IMR-90 (cell line): ENCODE data around the gene STPG1. TPM values are rescaled to one million over a fixed set of nuclear protein-coding genes. Genes with fewer than 3 reads are reported as not detected.
A peak's percentile ranks its signal among the peaks of the same experiment; 100 is the strongest.

ENCODE experiments used
- ATAC-seq: fragments of 200-7000 bp; cut with Tn5 transposase; 2 replicates; pipeline ENCODE4 v1.9.1; 2020; ENCODE audit warnings: low read depth, mild to moderate bottlenecking, moderate library complexity
- BruUV-seq: library from RNA; stranded (reverse); fragments of 400-500 nt; replicated peaks from 2 replicates; lab custom pipeline; 2021; lab: Mats Ljungman, UMichigan
- CTCF ChIA-PET: fragments of 300-600 bp; formaldehyde crosslinking; extraction: SDS; loops from one replicate; lab custom pipeline; 2021; ENCODE audit warnings: antibody characterized with exemption; lab: Yijun Ruan, JAX
- POLR2A ChIA-PET: fragments of 300-600 bp; sonication (Branson Sonifier 250); formaldehyde crosslinking; loops from one replicate; lab custom pipeline; 2022; ENCODE audit warnings: antibody characterized with exemption; ENCODE audit not compliant: unreplicated experiment; lab: Charles Lee
- DNase-seq: peaks from one replicate; pipeline ENCODE4 v3.0.0; 2013
- H2AFZ ChIP-seq: replicated peaks from 2 replicates; pipeline ENCODE3; 2013; ENCODE audit warnings: low read length, mild to moderate bottlenecking; ENCODE audit not compliant: poor library complexity
- H2AK5ac ChIP-seq: 2 replicates; pipeline ENCODE4 v1.6.1; 2013; ENCODE audit warnings: low read depth, low read length, inconsistent platforms
- H2AK9ac ChIP-seq: replicated peaks from 2 replicates; pipeline ENCODE3; 2013; ENCODE audit warnings: mild to moderate bottlenecking, low read depth, low read length, moderate library complexity; ENCODE audit not compliant: poor library complexity
- H2BK120ac ChIP-seq: 2 replicates; pipeline ENCODE4 v1.6.1; 2013; ENCODE audit warnings: low read depth, low read length, inconsistent platforms
- H2BK15ac ChIP-seq: 3 replicates; pipeline ENCODE4 v1.6.1; 2013; ENCODE audit warnings: low read depth, low read length, inconsistent platforms
- H2BK20ac ChIP-seq: 2 replicates; pipeline ENCODE4 v1.6.1; 2013; ENCODE audit warnings: low read depth, mild to moderate bottlenecking, inconsistent platforms, low read length, moderate library complexity
- H2BK5ac ChIP-seq: 2 replicates; pipeline ENCODE4 v1.6.1; 2013; ENCODE audit warnings: mild to moderate bottlenecking, low read depth, low read length, inconsistent platforms; ENCODE audit not compliant: poor library complexity, severe bottlenecking
- H3K14ac ChIP-seq: replicated peaks from 2 replicates; pipeline ENCODE4 v1.6.1; 2013; ENCODE audit warnings: low read depth, low read length, inconsistent platforms
- H3K18ac ChIP-seq: 2 replicates; pipeline ENCODE4 v1.6.1; 2013; ENCODE audit warnings: low read depth, low read length, control low read depth
- H3K23ac ChIP-seq: 2 replicates; pipeline ENCODE4 v1.6.1; 2013; ENCODE audit warnings: low read depth, low read length, inconsistent platforms
- H3K27ac ChIP-seq: 2 replicates; pipeline ENCODE4 v1.5.1; 2013; ENCODE audit warnings: mild to moderate bottlenecking, control low read depth, low read length; ENCODE audit not compliant: insufficient read depth
- H3K27me3 ChIP-seq: 2 replicates; pipeline ENCODE4 v1.6.1; 2013; ENCODE audit warnings: low read length; ENCODE audit not compliant: control insufficient read depth, insufficient read depth
- H3K36me3 ChIP-seq: 2 replicates; pipeline ENCODE4 v1.6.1; 2013; ENCODE audit warnings: low read length, mixed read lengths; ENCODE audit not compliant: control insufficient read depth, insufficient read depth
- H3K4ac ChIP-seq: 2 replicates; pipeline ENCODE4 v1.6.1; 2013; ENCODE audit warnings: low read depth, low read length, inconsistent platforms
- H3K4me1 ChIP-seq: 2 replicates; pipeline ENCODE4 v1.6.1; 2013; ENCODE audit warnings: low read length, mixed read lengths; ENCODE audit not compliant: control insufficient read depth, insufficient read depth
- H3K4me2 ChIP-seq: 2 replicates; pipeline ENCODE4 v1.6.1; 2013; ENCODE audit warnings: low read depth, mild to moderate bottlenecking, control low read depth, low read length, moderate library complexity
- H3K4me3 ChIP-seq: 2 replicates; pipeline ENCODE4 v1.5.1; 2013; ENCODE audit warnings: low read depth, mild to moderate bottlenecking, control low read depth, low read length, moderate library complexity; ENCODE audit not compliant: insufficient read depth
- H3K56ac ChIP-seq: 2 replicates; pipeline ENCODE4 v1.6.1; 2013; ENCODE audit warnings: low read length, inconsistent platforms; ENCODE audit not compliant: insufficient read depth; ENCODE audit errors: extremely low read depth
- H3K79me1 ChIP-seq, 2 experiments: 2 replicates each; pipeline ENCODE4 v1.6.1; 2013; ENCODE audit warnings: low read length in 2 of 2, inconsistent platforms in 1 of 2, low read depth in 1 of 2
- H3K9ac ChIP-seq: 2 replicates; pipeline ENCODE4 v1.6.1; 2013; ENCODE audit warnings: low read depth, low read length, control low read depth
- H3K9me1 ChIP-seq: 2 replicates; pipeline ENCODE4 v1.6.1; 2013; ENCODE audit warnings: low read length, inconsistent platforms; ENCODE audit not compliant: insufficient read depth
- H3K9me3 ChIP-seq: 2 replicates; pipeline ENCODE4 v1.6.1; 2013; ENCODE audit warnings: low read length; ENCODE audit not compliant: control insufficient read depth, insufficient read depth
- H4K20me1 ChIP-seq: 2 replicates; pipeline ENCODE4 v1.6.1; 2013; ENCODE audit warnings: low read length, inconsistent platforms; ENCODE audit not compliant: insufficient read depth
- H4K5ac ChIP-seq: 2 replicates; pipeline ENCODE4 v1.6.1; 2013; ENCODE audit warnings: mild to moderate bottlenecking, low read depth, low read length, control low read depth
- H4K8ac ChIP-seq, 2 experiments: 2 replicates each; pipeline ENCODE4 v1.6.1; 2013; ENCODE audit warnings: low read depth in 2 of 2, low read length in 2 of 2, control low read depth in 1 of 2, inconsistent platforms in 1 of 2
- H4K91ac ChIP-seq: 2 replicates; pipeline ENCODE4 v1.6.1; 2013; ENCODE audit warnings: low read depth, low read length, inconsistent platforms; ENCODE audit not compliant: insufficient read depth
- CEBPB ChIP-seq: IDR thresholded peaks from 2 replicates; pipeline ENCODE4 v1.6.1; 2012; ENCODE audit warnings: low read depth, low read length, improper control_type of control experiment
- MAFK ChIP-seq: IDR thresholded peaks from 2 replicates; pipeline ENCODE4 v1.6.1; 2012; ENCODE audit warnings: low read depth, low read length, improper control_type of control experiment
- USF2 ChIP-seq: fragments of 150-350 bp; IDR thresholded peaks from 2 replicates; pipeline ENCODE4 v1.6.1; 2017; ENCODE audit warnings: mild to moderate bottlenecking, antibody characterized with exemption, low read length, low read depth
- WGBS, 2 experiments: methylation state at CpG; one replicate each; pipeline versions ENCODE4 v1.1.5 to v1.1.7; 2013; ENCODE audit warnings: missing lambda C conversion rate in 2 of 2; ENCODE audit not compliant: insufficient read length in 1 of 2; ENCODE audit errors: extremely low coverage in 2 of 2; 5-methylcytosine and 5-hydroxymethylcytosine counted together
- dilution Hi-C: fragments of 300-500 bp; cut with HindIII; formaldehyde crosslinking; loops from one replicate; pipeline ENCODE4 v1.14.3; 2018; ENCODE audit warnings: low sequenced_read_pairs; ENCODE audit not compliant: unreplicated experiment
- in situ Hi-C: fragments of 300-500 bp; cut with MboI; formaldehyde crosslinking; loops from 3 replicates; pipeline ENCODE4 v1.14.3; 2019; ENCODE audit warnings: low sequenced_read_pairs, inconsistent platforms, mixed read lengths
- intact Hi-C: fragments of 100-400 bp; cut with micrococcal nuclease; formaldehyde crosslinking; loops from 2 replicates; pipeline ENCODE4 v1.10.0; 2022
- polyA plus RNA-seq, 3 experiments: library from polyadenylated mRNA; depleted of rRNA; stranded (reverse); fragments of >200 nt; gene quantifications; 2 replicates each; pipeline ENCODE4 v1.2.3, GENCODE V29; 2012; ENCODE audit warnings: low replicate concordance in 1 of 3
- total RNA-seq: library from RNA; depleted of rRNA; stranded (reverse); fragments of >200 nt; gene quantifications from 2 replicates; pipeline ENCODE4 v1.2.3, GENCODE V29; 2012

STPG1 gene
- total and polyA plus RNA-seq, 2 of the 4 experiments (the other 2 are of a cell fraction), result 3.0 to 6.5 TPM

- no peak for TF ChIP-seq USF2
Observed at GRCh38 chr1:24324903-24325302, 88.7 kb downstream of the STPG1 start (continued).

- peak; percentile 94 for TF ChIP-seq MAFK
- no peak for TF ChIP-seq CEBPB
- Histone ChIP-seq H4K8ac (no peak overlapping the region), H3K4me1 (peaks cover 10% of the 10 kb centered on the region), H3K4ac (no peak overlapping the region), H3K36me3 (no peaks in the 10 kb centered on the region), H3K4me3 (no peak overlapping the region), H3K79me1 (no peaks in the 10 kb centered on the region), H3K9me1 (no peaks in the 10 kb centered on the region; the same call in 1 of the 2 replicates), H2AK9ac (no peak overlapping the region), H4K20me1 (no peaks in the 10 kb centered on the region), H2AFZ (no peak overlapping the region), H2BK20ac (0 out of 2 replicates have a peak overlapping the region, but pooled peaks have one; percentile 12), H3K9ac (no peak overlapping the region), H3K56ac (no peak overlapping the region), H3K9me3 (no peaks in the 10 kb centered on the region), H2AK5ac (no peak overlapping the region), H2BK15ac (no peak overlapping the region), H4K5ac (no peak overlapping the region), H4K91ac (no peak overlapping the region), H3K23ac (no peak overlapping the region), H2BK5ac (no peak overlapping the region), H3K27ac (no peak overlapping the region), H3K18ac (no peak overlapping the region), H3K14ac (no peak overlapping the region), H3K27me3 (peaks cover 70% of the 10 kb centered on the region), H3K4me2 (no peak overlapping the region), H2BK120ac (no peak overlapping the region)
- BruUV-seq, result no TSS peak
- WGBS, 2 experiments, result no CpG with 5 or more reads among the region's 2 CpGs
- dilution Hi-C loops (no loop called here), in situ Hi-C loops (no loop called here), intact Hi-C loops (no loop called here)
- ATAC-seq (no peak), DNase-seq (no peak)
- ChIA-PET CTCF (no interaction called here), POLR2A (no interaction called here)
Observed at GRCh38 chr1:24323281-24323680, 90.3 kb downstream of the STPG1 start.
